CD1c-positive myeloid dendritic cell (primary cell): ENCODE measurements around the gene ZSWIM7.
"Not testable (repeated sequence)": the region's sequence is repeated elsewhere in the genome, so short reads cannot be mapped to it uniquely, and the experiment has no call there.

ENCODE experiments used
- DNase-seq: peaks from one replicate; pipeline ENCODE4 v3.0.0-alpha.2; 2016; ENCODE audit errors: extremely low spot score

ZSWIM7 gene

DNA sequence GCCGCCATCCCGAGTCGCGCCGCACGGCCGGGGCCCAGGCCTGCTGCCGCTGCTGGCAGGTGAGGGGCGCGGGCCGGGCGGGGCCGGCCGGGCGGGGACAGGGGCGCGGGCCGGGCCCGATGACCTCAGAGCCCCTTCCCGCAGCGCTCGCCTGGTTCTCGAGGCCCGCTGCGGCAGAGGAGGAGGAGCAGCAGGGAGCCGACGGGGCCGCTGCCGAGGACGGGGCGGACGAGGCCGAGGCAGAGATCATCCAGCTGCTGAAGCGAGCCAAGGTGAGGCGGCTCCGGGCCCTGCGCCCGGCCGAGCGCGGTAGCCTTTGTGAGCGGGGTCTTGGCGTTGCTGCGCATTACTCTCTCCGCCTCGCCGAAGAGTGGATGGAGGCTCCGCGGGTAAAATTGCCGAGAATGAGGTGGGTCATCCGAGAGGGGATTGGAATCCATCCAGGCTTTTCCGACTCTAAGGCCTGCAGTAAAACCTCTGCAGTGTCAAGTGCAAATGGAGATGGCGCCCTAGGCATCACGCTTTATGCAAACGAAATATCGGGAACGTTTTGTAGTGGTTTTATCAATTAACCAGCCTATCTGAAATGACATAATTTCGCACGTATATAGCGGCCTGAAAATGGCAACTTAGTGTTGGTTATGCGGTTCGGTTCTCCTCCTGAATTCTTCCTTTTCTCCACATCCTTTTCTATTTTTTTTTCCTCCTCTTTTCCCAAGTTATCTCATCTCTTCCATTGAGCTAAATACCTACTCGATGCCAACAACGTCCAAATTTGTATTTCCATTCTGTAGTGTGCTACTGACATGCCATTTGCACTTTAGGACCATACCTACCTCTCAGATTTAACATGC is 697 bp upstream of the ZSWIM7 start:
- DNase-seq: no peak

DNA sequence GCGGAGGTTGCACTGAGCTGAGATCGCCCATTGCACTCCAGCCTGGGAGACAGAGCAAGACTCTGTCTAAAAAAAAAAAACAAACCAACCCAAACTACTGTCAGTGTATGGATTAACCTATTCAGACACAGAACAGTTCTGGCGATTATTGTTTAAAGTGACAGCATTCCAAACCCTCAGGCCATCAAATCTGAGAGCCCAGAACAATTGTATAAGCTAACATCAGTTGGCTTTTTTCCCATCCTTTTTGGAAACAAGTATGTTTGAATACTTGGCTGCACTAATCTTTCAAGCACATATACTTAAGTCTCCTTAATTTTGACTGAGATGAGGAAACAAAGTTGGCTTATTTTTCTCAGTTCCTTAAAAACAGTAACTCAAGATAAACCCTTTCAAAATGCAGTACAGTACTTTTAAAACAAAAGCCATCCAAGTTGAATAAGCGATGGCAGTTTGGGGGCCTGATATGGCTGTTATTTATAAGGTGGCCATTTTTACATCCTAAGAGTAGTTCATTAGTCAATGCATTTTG is 1.4 kb downstream of the ZSWIM7 start:
- DNase-seq: peak; percentile 77

DNA sequence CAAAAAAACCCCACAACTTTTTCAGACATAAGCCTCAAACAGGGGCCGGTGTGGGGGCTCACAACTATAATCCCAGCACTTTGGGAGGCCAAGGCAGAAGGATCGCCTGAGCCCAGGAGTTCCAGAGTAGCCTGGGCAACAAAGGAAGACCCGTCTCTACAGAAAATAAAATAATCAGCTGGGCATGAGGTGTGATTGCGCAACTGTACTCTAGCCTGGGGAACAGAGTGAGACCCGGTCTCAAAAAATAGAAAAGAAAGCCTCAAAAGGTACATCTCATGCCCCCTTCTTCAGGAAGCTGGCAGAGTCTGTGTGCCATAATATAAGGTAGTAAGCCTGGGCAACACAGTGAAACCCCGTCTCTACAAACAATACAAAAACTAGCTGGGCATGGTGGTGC is 3.2 kb downstream of the ZSWIM7 start:
- DNase-seq: no peak

DNA sequence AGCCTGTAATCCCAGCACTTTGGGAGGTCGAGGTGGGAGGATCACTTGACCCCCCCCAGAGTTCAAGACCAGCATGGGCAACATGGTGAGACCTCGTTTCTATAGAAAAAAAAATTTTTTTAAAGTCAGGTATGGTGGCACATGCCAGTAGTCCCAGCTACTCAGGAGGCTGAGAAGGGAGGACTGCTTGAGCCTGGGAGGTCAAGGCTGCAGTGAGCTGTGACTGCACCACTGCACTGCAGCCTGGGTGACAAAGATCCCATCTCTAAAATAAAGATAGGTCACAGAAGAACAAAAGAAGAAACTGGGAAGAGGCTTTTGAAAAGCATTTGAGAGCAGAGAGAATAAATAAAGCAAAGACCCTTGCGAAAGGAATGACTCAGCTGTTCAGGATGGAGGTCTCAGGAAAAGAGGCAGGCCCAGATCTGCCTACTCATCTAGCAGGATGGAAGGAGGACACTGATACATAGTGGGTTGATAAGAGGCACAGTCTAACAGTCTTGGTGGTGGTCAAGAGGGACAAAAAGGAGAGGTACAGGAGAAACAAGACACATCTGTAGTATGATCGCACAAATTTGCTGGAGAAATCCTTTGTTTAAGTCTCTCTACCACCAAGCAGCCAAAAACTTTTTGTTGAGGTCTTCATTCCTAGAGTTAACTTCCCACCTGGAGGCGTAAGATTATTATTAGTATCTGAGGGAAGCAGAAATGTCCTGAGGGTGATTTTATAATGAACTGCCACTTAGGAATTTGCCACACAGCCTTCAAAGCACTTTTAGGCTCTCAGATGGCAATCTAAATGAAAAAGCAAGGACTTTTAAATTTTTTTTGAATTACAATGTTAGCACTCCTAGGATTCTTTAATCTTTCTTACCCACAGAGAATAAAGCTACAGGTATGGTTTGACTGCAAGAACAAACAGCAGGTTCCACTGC is 17.6 kb downstream of the ZSWIM7 start:
- DNase-seq: no peak

DNA sequence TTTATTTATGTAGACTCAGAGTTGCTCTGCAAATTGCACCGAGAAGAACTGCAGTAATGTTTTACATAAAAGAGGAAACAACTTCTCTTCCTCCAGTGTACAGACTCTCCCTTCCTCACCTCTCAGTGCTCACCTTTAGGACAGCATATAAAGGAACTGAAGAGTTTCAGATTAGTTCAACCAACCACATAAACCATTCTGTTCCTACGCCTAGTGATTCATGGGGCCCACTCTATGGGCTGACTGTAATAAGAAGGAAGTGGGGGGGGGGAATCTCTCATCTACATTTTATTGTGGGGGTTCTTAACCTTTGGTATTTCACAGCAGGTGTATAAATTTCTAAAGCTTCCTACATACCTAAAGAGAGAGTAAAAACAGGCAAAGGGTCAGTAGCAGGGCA is 18.3 kb downstream of the ZSWIM7 start:
- peak; percentile 62 for DNase-seq

DNA sequence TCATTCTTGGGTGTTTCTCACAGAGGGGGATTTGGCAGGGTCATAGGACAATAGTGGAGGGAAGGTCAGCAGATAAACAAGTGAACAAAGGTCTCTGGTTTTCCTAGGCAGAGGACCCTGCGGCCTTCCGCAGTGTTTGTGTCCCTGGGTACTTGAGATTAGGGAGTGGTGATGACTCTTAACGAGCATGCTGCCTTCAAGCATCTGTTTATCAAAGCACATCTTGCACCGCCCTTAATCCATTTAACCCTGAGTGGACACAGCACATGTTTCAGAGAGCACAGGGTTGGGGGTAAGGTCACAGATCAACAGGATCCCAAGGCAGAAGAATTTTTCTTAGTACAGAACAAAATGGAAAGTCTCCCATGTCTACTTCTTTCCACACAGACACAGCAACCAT is 20.5 kb downstream of the ZSWIM7 start:
- DNase-seq: not testable (repeated sequence)

DNA sequence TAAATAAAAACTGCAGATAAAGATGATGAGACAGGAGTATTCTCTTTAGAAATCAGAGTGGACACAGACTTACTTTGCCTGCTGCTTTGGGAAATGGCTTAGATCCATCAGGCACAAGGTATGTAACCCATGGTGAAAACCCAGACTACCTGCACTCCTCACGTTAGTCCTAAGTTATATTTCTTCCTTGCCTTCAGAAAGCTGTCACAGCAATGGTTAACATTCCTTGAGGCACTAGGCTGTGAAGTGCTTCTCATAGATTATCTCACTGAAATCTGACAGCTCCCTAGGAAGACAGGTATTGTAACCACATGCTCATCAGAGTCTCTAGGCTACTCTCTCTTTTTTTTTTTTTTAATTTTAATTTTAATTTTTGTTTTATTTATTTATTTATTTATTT is 20.9 kb downstream of the ZSWIM7 start:
- no peak for DNase-seq

DNA sequence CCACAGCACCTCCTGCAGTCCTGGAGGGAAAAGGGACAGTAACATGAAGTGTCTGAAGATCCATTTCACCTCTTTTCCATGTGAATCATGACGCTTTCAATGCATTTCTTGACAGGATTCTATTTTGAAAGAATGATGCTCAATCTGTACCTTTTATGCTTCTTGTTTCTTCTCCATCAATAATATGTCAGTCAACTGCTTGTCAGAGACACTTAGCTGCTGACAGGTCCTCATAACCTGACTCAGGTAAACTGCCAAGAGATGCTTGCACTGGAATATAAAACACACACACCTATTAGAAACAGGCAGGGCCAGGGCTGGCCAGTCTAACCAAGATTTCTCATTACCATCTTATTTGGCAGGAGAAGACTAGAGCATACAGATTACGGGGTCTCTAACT is 21.6 kb downstream of the ZSWIM7 start:
- DNase-seq: no peak

DNA sequence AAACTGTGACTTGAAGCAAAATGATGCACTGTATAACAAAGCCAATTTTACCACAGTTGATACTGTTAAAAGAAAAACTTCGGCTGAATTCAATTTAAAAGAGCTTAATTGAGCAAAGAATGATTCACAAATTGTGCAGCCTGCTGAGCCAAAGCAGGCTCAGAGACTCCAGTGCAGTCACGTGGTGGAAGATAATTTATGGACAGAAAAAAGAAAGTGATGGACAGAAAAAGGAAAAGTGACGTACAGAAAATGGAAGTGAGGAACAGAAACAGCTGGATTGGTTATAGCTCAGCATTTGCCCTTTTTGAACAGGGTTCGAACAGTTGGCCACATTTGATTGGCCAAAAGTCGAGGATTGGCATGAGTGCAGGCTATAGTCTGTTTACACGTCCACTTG is 25.7 kb downstream of the ZSWIM7 start:
- no peak for DNase-seq

DNA sequence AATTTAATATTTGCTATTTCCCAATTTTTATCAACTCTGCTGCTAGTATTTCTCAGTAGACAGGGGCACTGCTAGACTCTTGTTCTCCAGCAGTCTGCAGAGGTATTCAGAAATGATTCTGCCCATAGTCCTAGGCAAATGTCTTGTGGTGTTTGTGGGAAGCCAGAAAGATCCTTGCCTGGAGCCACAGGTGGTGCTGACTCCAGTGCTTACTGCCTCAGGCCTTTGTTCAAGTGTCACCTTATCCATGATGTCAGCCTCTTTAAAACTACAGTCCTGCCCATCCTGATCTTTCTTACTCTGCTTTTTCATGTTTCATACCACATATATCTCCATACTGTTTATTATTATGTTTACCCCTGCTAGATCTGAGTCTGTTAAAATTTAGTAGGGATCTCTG is 26.5 kb downstream of the ZSWIM7 start:
- DNase-seq: no peak

DNA sequence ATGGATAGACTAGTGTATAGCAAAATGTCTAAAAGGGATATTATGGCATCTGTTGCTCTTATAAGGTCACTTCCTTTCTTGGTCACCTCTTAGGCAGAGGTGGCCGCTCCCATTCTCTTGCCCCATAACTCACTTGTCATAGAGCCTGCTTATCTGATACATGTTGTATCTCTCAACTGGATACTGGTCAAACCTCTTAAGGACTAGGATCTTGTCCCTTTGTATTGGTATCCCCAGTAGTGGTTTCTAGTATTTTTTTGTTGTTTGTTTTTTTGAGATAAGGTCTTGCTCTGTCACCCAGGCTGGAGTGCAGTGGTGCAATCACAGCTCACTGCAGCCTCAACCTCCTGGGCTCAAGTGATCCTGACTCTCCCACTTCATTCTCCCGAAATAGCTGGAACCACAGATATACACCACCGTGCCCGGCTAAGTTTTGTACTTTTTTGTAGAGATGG is 27.0 kb downstream of the ZSWIM7 start:
- no peak for DNase-seq

DNA sequence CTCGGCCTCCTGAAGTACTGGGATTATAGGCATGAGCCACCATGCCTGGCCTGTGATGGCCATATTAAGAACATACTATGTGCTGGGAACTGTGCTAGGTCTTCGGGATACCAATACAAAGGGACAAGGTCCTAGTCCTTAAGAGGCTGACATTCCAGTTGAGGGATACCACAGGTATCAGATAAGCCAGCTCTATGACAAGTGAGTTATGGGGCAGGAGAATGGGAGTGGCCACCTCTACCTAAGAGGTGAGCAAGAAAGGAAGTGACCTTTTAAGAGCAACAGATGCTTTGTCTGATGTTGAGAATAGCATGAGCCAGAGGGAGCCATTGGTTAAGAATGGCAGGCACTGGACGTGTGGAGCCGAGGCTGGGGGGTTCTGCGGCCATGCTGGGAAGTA is 27.6 kb downstream of the ZSWIM7 start:
- no peak for DNase-seq

DNA sequence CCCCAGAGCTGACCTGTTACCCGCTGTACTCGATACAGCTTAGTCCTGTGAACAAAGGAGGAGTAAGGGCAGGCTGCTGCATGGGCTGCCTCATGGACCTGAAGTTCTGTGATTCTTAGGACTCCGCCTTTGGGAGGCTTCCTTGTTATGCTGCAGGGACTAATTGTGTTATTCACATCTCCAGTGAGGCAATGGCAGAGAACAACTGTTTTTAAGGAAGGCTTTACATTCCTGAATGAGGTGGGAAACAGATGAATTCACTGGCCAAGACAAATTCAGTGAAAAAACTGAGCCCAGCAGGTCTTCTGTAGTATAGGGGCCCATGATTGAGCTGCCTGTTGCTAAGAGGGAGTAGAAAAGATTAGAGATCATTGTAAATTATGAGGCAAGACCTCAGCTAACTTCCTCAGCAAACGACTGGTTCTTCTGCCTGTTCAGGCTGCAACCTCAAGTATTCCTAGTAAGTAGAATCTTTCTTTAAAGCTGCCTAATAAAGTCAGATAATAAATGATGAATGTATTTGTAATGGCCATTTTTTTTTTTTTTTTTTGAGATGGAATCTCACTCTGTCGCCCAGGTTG is 28.3 kb downstream of the ZSWIM7 start:
- DNase-seq: no peak

DNA sequence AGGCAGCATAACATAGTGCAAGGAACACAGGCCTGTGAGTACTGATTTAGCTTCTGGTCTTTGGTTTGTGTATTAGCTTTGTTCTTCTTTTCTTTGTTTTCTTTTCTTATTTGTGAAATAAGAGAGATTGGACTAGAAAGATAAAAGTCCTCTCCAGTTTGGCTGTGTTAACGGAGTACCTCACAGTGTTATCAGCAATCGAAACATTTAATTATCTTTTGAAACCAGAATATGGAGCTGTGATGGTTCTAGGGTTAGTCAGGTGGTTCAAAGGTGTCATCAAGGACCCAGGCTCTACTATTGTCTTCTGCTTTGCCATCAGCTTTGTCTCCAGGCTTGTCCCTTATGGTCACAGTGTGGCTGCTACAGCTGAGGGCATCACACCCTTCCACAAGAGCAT is 29.0 kb downstream of the ZSWIM7 start:
- DNase-seq: no peak

DNA sequence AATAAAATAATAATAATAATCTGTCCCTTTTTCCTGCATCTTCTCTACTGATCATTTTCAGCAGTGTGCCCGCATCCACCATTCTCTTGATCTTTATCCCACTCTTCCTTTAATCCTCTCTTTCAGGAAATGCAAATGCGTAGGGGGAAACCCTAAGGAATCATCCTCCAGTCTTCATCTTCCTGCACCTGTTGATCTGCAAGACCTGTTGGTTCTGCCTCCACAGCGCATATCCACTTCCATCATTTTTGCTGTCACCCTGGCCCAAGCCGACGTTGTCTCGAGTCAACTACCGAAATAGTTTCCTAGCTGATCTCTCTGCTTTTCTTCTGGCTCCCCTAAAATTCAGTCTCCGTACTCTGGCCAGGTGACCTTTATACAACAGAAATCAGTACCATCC is 30.0 kb downstream of the ZSWIM7 start:
- DNase-seq: no peak

DNA sequence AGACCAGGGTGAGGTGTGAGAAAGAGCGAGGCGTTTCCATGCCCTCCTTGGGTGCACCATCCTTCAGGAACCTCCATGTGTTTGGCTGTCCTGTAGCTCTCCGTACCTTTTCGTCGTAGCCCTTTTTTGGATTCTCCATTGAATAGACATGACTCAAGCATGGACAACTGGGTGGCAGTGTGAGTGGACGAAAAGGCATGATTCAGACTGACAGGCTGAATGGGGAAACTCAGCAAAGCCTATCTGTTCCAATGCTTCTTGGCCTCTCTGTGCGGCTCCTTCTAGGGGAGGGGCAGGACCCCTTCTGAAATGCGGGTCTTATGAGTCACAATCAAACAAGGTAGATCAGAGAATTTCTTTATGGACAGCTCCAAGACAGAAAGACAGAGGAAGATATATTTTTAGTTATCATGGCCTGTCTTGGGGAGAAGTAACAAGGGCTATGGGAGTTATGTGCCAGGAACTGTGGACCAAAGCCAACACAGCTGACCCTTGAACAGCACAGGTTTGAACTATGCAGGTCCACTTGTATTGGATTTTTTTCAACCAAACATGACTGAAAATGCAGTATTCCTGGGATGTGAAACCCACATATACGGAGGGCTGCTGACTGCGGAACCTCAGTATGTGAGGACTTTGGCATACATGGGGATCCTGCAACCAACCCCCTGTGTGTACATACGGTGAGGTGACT is 31.7 kb downstream of the ZSWIM7 start:
- no peak for DNase-seq

DNA sequence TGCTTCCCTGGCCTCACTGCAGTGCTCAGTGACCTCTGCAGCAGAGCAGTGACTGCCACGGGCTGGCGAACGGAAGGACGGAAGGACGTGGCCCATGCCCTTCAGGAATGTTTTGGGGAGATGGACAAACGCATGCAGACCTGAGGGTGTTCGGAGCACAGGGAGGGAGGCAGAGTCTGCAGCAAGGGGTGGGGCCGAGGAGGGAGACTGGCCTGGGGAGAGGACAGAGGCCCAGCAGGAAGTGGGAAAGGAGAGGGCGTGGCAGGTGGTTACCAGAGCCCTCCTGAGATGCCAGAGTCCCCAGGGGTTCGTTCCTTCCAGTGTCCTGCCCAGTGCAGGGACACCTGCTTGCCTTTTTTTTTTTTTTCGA is 32.6 kb downstream of the ZSWIM7 start:
- no peak for DNase-seq

DNA sequence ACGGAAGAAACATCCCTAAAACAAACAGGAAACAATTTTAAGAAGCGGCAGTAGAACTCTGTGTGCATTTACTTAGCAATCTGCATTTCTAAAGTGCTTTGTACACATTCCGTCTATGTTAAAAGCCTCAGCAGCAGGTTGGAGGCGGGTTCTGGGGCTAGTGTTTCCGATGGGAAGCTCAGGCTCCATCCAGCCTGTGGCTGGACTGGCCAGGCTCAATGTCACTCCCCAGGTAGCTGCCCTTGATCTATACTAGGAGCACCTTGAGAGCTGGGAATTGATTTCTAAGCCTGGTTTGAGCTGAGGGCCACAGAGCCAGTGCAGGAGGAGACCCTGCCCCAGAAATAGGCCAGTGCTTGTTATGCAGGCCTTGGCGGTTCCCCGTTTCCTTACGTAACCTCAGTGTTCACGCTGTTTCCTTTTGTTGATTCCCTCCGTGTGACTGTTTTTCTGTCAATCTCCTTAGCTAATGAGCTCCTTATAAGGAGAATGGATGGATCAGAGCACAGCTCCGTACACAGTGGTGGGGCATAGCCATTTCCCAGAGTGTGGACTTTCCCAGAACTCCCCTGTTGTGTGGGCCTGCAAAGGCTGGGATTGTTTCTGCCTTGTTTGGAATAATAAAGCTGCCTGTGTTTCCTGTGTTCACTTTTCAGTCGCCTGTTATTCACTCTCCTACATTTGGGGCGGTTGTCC is 33.2 kb downstream of the ZSWIM7 start:
- DNase-seq: peak; percentile 39

DNA sequence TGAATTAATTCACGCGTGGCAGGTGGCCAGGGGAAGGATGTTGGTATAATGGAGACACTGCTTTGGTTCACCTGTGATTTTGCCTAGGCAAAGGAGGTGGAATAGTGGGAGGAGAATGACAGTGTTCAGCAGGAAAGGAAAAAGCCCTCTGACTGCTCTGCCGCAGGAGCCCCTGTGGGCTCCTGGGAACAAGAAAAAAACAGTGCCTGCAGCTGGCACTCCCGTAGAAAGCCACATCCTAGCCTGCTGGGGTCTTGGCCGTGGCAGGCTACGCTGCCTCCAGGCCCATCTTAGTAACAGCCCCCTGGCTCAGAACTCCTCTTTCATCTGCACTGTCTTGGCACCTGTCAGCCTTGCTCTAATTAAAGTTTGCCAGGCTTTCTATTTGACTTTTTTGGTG is 34.0 kb downstream of the ZSWIM7 start:
- no peak for DNase-seq

DNA sequence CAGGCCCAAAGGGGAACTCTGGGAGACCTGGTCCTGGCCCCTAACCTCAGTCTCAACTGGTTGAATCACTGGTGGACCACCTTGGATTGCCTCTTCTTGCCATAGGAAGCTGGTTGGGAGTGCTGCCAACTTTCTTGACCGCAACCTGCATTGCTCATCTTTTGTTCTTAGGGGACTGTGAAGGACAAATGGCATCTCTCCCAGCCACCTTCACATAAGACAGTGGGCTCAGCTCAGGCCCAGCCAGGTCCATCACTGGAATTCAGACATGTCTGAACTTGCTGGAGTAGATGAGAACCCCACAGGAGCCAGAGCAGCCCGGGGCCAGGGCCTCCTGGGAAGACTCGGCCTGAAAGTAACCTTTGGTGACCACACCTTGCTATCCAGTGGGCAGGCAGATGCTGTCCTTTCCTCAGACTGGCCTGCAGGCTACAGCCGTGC is 35.8 kb downstream of the ZSWIM7 start:
- no peak for DNase-seq

DNA sequence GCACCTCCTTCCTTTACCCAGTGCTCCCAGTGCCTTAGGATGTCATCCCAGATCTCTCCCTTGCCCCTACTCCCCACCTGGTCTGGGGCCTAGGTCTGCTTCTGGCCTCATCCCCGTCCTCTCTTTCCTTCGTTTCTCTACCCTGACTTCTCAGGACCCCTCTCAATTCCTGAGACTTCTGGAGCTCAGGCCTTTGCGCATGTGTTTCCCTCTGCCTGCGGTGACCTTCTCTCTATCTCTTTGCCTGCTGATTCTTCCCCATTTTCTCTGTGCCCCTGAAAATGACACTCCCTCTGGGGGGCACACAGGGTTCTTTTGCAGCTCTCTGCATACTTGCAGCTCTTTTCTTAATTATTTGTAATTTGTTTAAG is 41.0 kb downstream of the ZSWIM7 start:
- no peak for DNase-seq
